Measurements from ENCODE around the gene PIN1. TPM values are rescaled to one million over a fixed set of nuclear protein-coding genes. Genes with fewer than 3 reads are reported as not detected.

Gene PIN1
- total RNA-seq, 1 experiment from 2014 or later = 61.4 TPM

GRCh38 chr19:9863759-9864158, 28.6 kb downstream of the PIN1 start:
- DNase-seq (ENCODE audit: unreplicated experiment) = no peak
- no TSS peak for BruUV-seq (replicated peaks)
- H3K27me3 Mint-ChIP-seq (ENCODE audit: insufficient read depth, unreplicated experiment) = peaks cover 62% of the 10 kb centered on the region
- no peak for TF ChIP-seq CTCF (IDR thresholded peaks at IDR 0.05; ENCODE audit: unreplicated experiment)
- no peaks in the 10 kb centered on the region for H3K9me3 Mint-ChIP-seq (ENCODE audit: unreplicated experiment)
- CTCF ChIA-PET = interaction anchor here (0.6 to 1.6 kb wide), 2 partner anchors 16 to 1625 kb away, joined by 3 read pairs; no protein-coding TSS in a partner anchor
- H3K36me3 Mint-ChIP-seq (ENCODE audit: insufficient read depth, unreplicated experiment) = no peaks in the 10 kb centered on the region
- H3K4me1 Mint-ChIP-seq (ENCODE audit: insufficient read depth, unreplicated experiment) = no peaks in the 10 kb centered on the region
- POLR2A ChIA-PET = no interaction called here
- no peak overlapping the region for H3K4me3 Mint-ChIP-seq (ENCODE audit: unreplicated experiment)
- no peak overlapping the region for H3K27ac Mint-ChIP-seq (ENCODE audit: low read depth, unreplicated experiment)
- intact Hi-C loops (cut with micrococcal nuclease) = no loop called here

- no peak overlapping the region for H3K27ac Mint-ChIP-seq (ENCODE audit: low read depth, unreplicated experiment)
- no peak for DNase-seq (ENCODE audit: unreplicated experiment)
- no TSS peak for BruUV-seq (replicated peaks)
- ChIA-PET CTCF (interaction anchor here (0.6 to 1.6 kb wide), 2 partner anchors 19 to 52 kb away, joined by 3 to 6 read pairs; no protein-coding TSS in a partner anchor), POLR2A (no interaction called here)
- intact Hi-C loops (cut with micrococcal nuclease) = no loop called here
- no peaks in the 10 kb centered on the region for H3K36me3 Mint-ChIP-seq (ENCODE audit: insufficient read depth, unreplicated experiment)
- peaks cover 62% of the 10 kb centered on the region for H3K27me3 Mint-ChIP-seq (ENCODE audit: insufficient read depth, unreplicated experiment)
- no peaks in the 10 kb centered on the region for H3K9me3 Mint-ChIP-seq (ENCODE audit: unreplicated experiment)
- H3K4me1 Mint-ChIP-seq (ENCODE audit: insufficient read depth, unreplicated experiment) = no peaks in the 10 kb centered on the region
- H3K4me3 Mint-ChIP-seq (ENCODE audit: unreplicated experiment) = no peak overlapping the region
- TF ChIP-seq CTCF (IDR thresholded peaks at IDR 0.05; ENCODE audit: unreplicated experiment) = no peak
These were observed 30.8 kb downstream of the PIN1 start for GRCh38 chr19:9865732-9866501.

- Mint-ChIP-seq H3K36me3 (ENCODE audit: insufficient read depth, unreplicated experiment) (no peaks in the 10 kb centered on the region), H3K4me3 (ENCODE audit: unreplicated experiment) (no peak overlapping the region), H3K9me3 (ENCODE audit: unreplicated experiment) (no peaks in the 10 kb centered on the region), H3K4me1 (ENCODE audit: insufficient read depth, unreplicated experiment) (no peaks in the 10 kb centered on the region), H3K27ac (ENCODE audit: low read depth, unreplicated experiment) (no peak overlapping the region), H3K27me3 (ENCODE audit: insufficient read depth, unreplicated experiment) (peaks cover 31% of the 10 kb centered on the region)
- POLR2A ChIA-PET = interaction anchor here (0.7 kb wide), 1 partner anchor 1657 kb away, joined by 5 read pairs; no protein-coding TSS in a partner anchor
- no peak for DNase-seq (ENCODE audit: unreplicated experiment)
- no TSS peak for BruUV-seq (replicated peaks)
- no peak for TF ChIP-seq CTCF (IDR thresholded peaks at IDR 0.05; ENCODE audit: unreplicated experiment)
- intact Hi-C loops (cut with micrococcal nuclease) = no loop called here
- CTCF ChIA-PET = interaction anchor here (0.6 kb wide), 1 partner anchor 38 kb away, joined by 3 read pairs; no protein-coding TSS in a partner anchor
These were observed 34.0 kb downstream of the PIN1 start for GRCh38 chr19:9868983-9869617.

GRCh38 chr19:9871626-9872338, 36.7 kb downstream of the PIN1 start:
- no TSS peak for BruUV-seq (replicated peaks)
- POLR2A ChIA-PET = no interaction called here
- H3K4me3 Mint-ChIP-seq (ENCODE audit: unreplicated experiment) = no peak overlapping the region
- peaks cover 10% of the 10 kb centered on the region for H3K27me3 Mint-ChIP-seq (ENCODE audit: insufficient read depth, unreplicated experiment)
- H3K9me3 Mint-ChIP-seq (ENCODE audit: unreplicated experiment) = no peaks in the 10 kb centered on the region
- DNase-seq (ENCODE audit: unreplicated experiment) = no peak
- CTCF ChIA-PET = interaction anchor here (1.1 to 1.2 kb wide), 2 partner anchors 32 to 59 kb away, joined by 4 to 5 read pairs; no protein-coding TSS in a partner anchor
- intact Hi-C loops (cut with micrococcal nuclease) = no loop called here
- no peaks in the 10 kb centered on the region for H3K4me1 Mint-ChIP-seq (ENCODE audit: insufficient read depth, unreplicated experiment)
- no peaks in the 10 kb centered on the region for H3K36me3 Mint-ChIP-seq (ENCODE audit: insufficient read depth, unreplicated experiment)
- H3K27ac Mint-ChIP-seq (ENCODE audit: low read depth, unreplicated experiment) = no peak overlapping the region
- no peak for TF ChIP-seq CTCF (IDR thresholded peaks at IDR 0.05; ENCODE audit: unreplicated experiment)

Data from MCF 10A (cell line).